Body of pancreas (tissue), 4 donors: ENCODE measurements around the gene NSUN6. TPM values are rescaled to one million over a fixed set of nuclear protein-coding genes. Genes with fewer than 3 reads are reported as not detected.

ENCODE experiments used
- ATAC-seq: fragments of 150-250 bp; one replicate; pipeline ENCODE4 v1.9.1; 2016
- DNase-seq, 4 donors: peaks; one replicate each; pipeline ENCODE4 v3.0.0-alpha.2; 2019
- H3K27ac ChIP-seq, 4 donors: fragments of 200-600 bp; sonication (generic); 1 replicate in 3 of 4; 2 replicates in 1 of 4; pipeline versions ENCODE4 v1.5.1 to v1.6.1; 2016 to 2019; ENCODE audit warnings: mild to moderate bottlenecking in 1 of 4, mixed read lengths in 1 of 4, moderate library complexity in 1 of 4
- H3K27me3 ChIP-seq, 2 donors: fragments of 200-600 bp; sonication (generic); one replicate each; pipeline ENCODE4 v1.6.0; 2016; ENCODE audit warnings: mild to moderate bottlenecking in 1 of 2
- H3K36me3 ChIP-seq, 2 donors: fragments of 200-600 bp; sonication (generic); replicated peaks in 1 of 2; 2 replicates each; pipeline ENCODE4 v1.5.1; 2016; ENCODE audit warnings: low read depth in 2 of 2; ENCODE audit not compliant: insufficient read depth in 1 of 2
- H3K4me1 ChIP-seq: fragments of 200-600 bp; sonication (generic); one replicate; pipeline ENCODE4 v1.6.0; 2016
- H3K4me3 ChIP-seq, 2 donors: fragments of 200-600 bp; sonication (generic); 1 replicate in 1 of 2; 2 replicates in 1 of 2; pipeline ENCODE4 v1.5.1; 2016 to 2019
- H3K9me3 ChIP-seq, 3 donors: fragments of 200-600 bp; sonication (generic); 1 replicate in 2 of 3; 2 replicates in 1 of 3; pipeline ENCODE4 v1.5.1; 2016
- CTCF ChIP-seq, 7 experiments: fragments of 450-650 bp in 4 of 7; fragments of 200-600 bp in 3 of 7; sonication (generic) in 3 of 7; IDR thresholded peaks; one replicate each; pipeline ENCODE4 v1.5.1; 2016 to 2019; ENCODE audit warnings: antibody characterized with exemption in 7 of 7
- POLR2A ChIP-seq, 3 donors: fragments of 450-650 bp; IDR thresholded peaks; one replicate each; pipeline ENCODE4 v1.6.1; 2016; ENCODE audit warnings: antibody characterized with exemption in 3 of 3, mild to moderate bottlenecking in 2 of 3
- WGBS, 2 donors: methylation state at CpG; one replicate each; pipeline ENCODE4 v1.1.5; 2017; 5-methylcytosine and 5-hydroxymethylcytosine counted together
- intact Hi-C: fragments of 100-400 bp; cut with DNase I; formaldehyde crosslinking; loops from one replicate; pipeline ENCODE4 v1.15.1; 2023
- total RNA-seq, 2 donors: library from RNA; depleted of rRNA; stranded (reverse); fragments of >200 nt; gene quantifications; one replicate each; pipeline ENCODE4 v1.1.0, GENCODE V29; 2016

The NSUN6 gene
- total RNA-seq, 2 donors from 2014 or later, result 19.5 to 21.4 TPM

GRCh38 chr10:18545621-18546305 lies 105.6 kb downstream of the NSUN6 start:
- WGBS, 2 donors, result 91 to 92% methylated on average over 7 of the region's 7 CpGs
- Histone ChIP-seq H3K36me3 (no peaks in the 10 kb centered on the region), H3K27ac (no peak overlapping the region), H3K4me3 (no peak overlapping the region), H3K4me1 (no peaks in the 10 kb centered on the region), H3K27me3 (no peaks in the 10 kb centered on the region), H3K9me3 (no peaks in the 10 kb centered on the region)
- intact Hi-C loops, result no loop called here
- no peak for ATAC-seq
- DNase-seq, result peak in 1 of 4 donors; percentile 8
- TF ChIP-seq CTCF (IDR thresholded peaks at IDR 0.05) (no peak), POLR2A (IDR thresholded peaks at IDR 0.05) (no peak)

DNA sequence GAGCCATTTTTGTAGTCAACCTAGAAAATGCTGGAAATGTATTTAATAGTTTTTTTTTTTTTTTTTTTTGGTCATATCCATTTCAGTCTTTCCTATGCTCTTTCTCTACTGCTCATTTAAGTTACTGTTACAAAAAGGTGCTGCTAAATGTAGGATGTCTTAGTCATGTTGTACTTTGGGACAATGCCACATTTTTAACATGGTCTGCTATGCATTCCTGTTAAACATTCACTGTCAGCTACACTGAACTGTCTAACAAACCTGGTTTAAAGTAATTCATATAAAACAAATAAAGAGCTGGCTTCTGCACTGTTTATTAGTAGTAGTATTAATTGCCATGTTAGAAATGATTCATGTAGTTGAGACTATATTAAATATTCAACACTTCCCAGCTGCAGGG lies 108.6 kb downstream of the NSUN6 start:
- DNase-seq, result no peak

DNA sequence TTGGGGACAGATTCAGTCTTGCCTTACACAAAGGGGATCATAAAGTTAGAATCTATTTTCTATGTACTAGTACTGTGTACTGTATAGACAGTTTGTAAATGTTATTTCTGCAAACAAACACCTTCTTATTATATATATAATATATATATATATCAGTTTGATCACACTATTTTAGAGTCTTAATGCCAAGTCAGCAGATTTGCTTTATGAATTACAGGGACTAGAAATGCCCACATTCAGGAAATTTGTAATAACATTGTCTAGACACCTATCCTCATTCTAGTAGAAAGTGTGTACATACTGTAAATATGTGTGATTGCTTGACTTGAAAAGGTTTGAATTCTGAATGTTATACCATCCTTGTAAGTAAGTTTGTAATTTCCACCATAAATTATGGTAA lies 111.2 kb downstream of the NSUN6 start:
- intact Hi-C loops, result no loop called here
- ATAC-seq, result no peak

More for the DNA sequence above, 108.6 kb downstream of the NSUN6 start:
- intact Hi-C loops, result no loop called here
- Histone ChIP-seq H3K27me3 (no peaks in the 10 kb centered on the region), H3K36me3 (peaks cover 4% of the 10 kb centered on the region in 2 donors), H3K4me1 (no peaks in the 10 kb centered on the region), H3K9me3 (no peaks in the 10 kb centered on the region), H3K4me3 (no peak overlapping the region), H3K27ac (no peak overlapping the region)
- no peak for TF ChIP-seq CTCF (IDR thresholded peaks at IDR 0.05)
- no peak for TF ChIP-seq POLR2A (IDR thresholded peaks at IDR 0.05)
- ATAC-seq, result no peak

DNA sequence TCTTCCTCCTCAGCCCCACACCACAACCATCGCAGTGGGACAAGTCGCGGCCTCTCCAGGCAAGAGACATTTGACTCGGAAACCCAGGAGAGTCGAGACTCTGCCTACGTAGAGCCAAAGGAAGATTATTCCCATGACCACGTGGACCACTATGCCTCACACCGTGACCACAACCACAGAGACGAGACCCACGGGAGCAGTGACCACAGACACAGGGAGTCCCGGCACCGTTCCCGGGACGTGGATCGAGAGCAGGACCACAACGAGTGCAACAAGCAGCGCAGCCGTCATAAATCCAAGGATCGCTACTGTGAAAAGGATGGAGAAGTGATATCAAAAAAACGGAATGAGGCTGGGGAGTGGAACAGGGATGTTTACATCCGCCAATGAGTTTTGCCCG lies 112.1 kb downstream of the NSUN6 start:
- no peaks in the 10 kb centered on the region for H3K4me1 ChIP-seq
- ATAC-seq (no peak), DNase-seq (no peak)
- H3K27me3 ChIP-seq, result no peaks in the 10 kb centered on the region
- no peak overlapping the region for H3K27ac ChIP-seq
- 93% methylated on average over 22 of the region's 22 CpGs for WGBS, 2 donors
- intact Hi-C loops, result no loop called here
- H3K36me3 ChIP-seq, result peaks cover 4 to 5% of the 10 kb centered on the region in 2 donors
- H3K9me3 ChIP-seq, result no peaks in the 10 kb centered on the region
- no peak overlapping the region for H3K4me3 ChIP-seq
- TF ChIP-seq CTCF (IDR thresholded peaks at IDR 0.05), result no peak
- no peak for TF ChIP-seq POLR2A (IDR thresholded peaks at IDR 0.05)

More for the DNA sequence above, 111.2 kb downstream of the NSUN6 start:
- Histone ChIP-seq H3K36me3 (peaks cover 4 to 5% of the 10 kb centered on the region in 2 donors), H3K27me3 (no peaks in the 10 kb centered on the region), H3K27ac (no peak overlapping the region), H3K4me1 (no peaks in the 10 kb centered on the region), H3K4me3 (no peak overlapping the region), H3K9me3 (no peaks in the 10 kb centered on the region)
- DNase-seq, result no peak
- TF ChIP-seq POLR2A (IDR thresholded peaks at IDR 0.05) (no peak), CTCF (IDR thresholded peaks at IDR 0.05) (no peak)

DNA sequence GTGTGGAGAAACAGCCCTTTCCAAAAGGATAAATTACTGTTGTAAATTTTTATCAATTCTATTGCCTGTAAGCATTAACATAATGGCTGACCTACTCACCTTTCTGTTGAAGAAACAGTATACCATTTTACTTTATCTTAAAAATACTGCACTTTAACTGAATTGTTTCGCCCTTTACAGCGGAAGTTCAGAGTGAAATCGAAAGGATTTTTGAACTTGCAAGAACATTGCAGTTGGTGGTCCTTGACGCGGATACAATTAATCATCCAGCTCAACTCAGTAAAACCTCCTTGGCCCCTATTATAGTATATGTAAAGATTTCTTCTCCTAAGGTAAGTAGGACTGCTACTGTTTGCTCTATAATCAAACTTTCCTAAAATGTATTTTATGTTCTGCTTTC lies 117.5 kb downstream of the NSUN6 start:
- peaks cover 0 to 3% of the 10 kb centered on the region in 2 donors for H3K36me3 ChIP-seq
- TF ChIP-seq POLR2A (IDR thresholded peaks at IDR 0.05) (no peak), CTCF (IDR thresholded peaks at IDR 0.05) (no peak)
- ATAC-seq (no peak), DNase-seq (no peak)
- no peaks in the 10 kb centered on the region for H3K9me3 ChIP-seq
- 90 to 94% methylated on average over 5 of the region's 5 CpGs for WGBS, 2 donors
- no peak overlapping the region for H3K27ac ChIP-seq
- intact Hi-C loops, result no loop called here
- H3K4me3 ChIP-seq, result no peak overlapping the region
- no peaks in the 10 kb centered on the region for H3K27me3 ChIP-seq
- H3K4me1 ChIP-seq, result no peaks in the 10 kb centered on the region
